ENCODE measurements around the gene CCT6A.
A peak's percentile ranks its signal among the peaks of the same experiment; 100 is the strongest.
"Not testable (repeated sequence)": the region's sequence is repeated elsewhere in the genome, so short reads cannot be mapped to it uniquely, and the experiment has no call there.

CCT6A gene, protein sequence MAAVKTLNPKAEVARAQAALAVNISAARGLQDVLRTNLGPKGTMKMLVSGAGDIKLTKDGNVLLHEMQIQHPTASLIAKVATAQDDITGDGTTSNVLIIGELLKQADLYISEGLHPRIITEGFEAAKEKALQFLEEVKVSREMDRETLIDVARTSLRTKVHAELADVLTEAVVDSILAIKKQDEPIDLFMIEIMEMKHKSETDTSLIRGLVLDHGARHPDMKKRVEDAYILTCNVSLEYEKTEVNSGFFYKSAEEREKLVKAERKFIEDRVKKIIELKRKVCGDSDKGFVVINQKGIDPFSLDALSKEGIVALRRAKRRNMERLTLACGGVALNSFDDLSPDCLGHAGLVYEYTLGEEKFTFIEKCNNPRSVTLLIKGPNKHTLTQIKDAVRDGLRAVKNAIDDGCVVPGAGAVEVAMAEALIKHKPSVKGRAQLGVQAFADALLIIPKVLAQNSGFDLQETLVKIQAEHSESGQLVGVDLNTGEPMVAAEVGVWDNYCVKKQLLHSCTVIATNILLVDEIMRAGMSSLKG

DNA sequence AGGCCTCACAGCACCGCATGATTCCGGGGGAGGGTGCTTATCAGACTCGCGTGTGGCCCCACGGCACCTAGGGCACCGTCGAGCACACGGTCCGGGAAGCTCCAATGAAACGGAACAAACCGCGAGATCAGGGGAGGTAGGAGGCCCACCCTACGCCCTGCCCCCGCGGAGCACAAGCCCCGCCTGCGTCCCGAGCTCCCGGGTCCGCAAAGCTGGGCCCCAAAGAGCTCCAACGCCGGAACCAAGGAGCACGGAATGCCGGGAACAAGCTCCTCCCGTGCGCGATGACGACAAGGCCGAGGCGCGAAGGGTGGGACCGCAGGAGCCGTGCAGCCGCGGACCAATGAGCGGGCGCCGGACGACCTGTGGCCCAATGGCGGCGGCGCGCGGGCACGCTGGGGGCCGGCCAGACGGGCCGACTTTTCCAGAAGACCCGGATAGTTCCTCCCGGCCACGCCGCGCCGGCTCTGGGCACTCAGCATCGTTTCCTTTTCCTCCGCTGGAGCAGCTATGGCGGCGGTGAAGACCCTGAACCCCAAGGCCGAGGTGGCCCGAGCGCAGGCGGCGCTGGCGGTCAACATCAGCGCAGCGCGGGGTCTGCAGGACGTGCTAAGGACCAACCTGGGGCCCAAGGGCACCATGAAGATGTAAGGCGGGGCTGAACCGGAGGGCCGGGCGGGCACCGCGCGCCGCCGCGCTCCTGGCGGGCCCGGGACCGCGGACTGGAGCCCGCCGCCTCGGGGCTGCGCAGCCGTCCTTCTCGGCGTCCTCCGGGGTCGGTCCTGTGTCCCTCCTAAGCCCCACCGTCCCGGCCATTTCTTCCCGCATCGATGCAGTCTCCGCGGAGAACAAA, at the start of gene CCT6A, which contains the start of gene PSPH:
CCT6A (plus strand) TSS at position 427 of the 853 bp plus-strand sequence; CDS start at position 511, 84 bp downstream.
PSPH (minus strand) TSS at position 106 of the 853 bp plus-strand sequence. CDS start 30,232 bp downstream, outside the sequence.
- DNase-seq, result peak; percentile 99

DNA sequence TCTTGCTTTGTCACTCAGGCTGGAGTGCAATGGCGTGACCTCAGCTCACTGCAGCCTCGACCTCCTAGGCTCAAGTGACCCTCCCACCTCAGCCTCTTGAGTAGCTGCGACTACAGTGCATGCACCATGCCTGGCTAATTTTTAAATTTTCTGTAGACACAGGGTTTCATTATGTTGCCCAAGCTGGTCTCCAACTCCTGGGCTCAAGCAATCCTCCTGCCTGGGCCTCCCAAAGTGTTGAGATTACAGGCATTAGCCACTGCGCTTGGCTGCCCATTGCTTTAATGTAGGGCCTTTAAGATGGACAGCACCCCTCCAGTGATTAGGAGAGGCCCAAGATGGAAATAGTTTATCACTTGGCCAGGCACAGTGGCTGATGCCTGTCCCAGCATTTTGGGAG, 47.8 kb upstream of the CCT6A start:
- no peak for DNase-seq

DNA sequence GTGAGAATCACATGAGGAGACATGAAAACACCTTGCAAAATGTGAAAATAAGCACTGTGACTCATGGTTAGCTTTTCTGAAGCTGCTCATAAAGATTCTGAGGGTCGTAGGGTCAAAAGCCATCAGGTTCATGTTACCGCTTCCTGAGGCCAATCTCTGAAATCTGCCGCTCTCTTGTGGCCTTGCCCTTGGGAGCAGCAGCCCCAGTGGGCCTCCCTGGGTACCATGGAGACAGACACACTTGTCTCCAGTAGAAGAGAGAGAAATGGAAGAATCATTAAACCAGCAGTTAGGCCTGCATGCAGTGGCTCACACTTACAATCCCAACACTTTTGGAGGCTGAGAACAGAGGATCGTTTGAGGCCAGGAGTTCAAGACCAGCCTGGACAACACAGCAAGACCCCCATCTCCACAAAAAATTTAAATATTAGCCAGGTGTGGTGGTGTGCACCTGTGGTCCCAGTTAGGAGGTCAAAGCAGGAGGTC, 44.4 kb upstream of the CCT6A start:
- no peak for DNase-seq

DNA sequence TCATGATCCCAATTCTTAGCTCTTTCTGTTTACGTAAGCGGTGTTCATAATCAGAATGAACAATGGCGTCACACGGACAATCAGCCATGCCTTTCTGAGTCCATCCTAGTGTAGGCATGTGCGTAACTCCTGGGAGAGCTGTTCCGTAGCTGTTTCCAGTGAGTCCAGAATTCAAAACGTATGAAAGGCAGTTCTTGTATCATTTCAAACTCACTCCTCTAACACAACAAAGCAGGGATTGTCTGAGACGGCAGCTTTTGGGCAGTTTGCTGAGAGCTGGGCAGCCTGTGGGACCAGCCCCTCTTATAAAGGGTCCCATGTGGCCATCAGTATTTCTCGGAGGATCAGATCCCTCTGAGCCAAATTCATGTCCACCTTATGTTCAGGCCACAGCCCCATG, 43.7 kb upstream of the CCT6A start:
- DNase-seq, result no peak

DNA sequence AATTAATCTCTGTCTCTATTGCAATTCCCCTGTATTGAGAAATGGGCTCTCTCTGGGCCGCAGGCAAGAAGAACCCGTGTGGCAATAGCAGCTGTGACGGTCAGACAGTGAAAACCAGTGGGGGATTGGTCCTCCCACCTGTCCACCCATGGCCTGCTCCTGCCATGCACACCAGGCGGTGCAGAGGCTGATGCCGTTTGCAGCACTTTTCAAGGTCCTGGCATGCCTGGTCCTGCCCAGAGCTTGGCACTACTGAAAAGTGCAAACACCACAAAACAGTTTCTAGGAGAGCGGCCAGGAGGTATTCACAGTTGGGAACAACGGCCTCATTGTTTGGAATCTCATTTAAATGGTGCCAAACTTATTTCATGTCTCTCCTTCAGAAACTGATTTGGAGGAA, 41.9 kb upstream of the CCT6A start:
- DNase-seq, result no peak

DNA sequence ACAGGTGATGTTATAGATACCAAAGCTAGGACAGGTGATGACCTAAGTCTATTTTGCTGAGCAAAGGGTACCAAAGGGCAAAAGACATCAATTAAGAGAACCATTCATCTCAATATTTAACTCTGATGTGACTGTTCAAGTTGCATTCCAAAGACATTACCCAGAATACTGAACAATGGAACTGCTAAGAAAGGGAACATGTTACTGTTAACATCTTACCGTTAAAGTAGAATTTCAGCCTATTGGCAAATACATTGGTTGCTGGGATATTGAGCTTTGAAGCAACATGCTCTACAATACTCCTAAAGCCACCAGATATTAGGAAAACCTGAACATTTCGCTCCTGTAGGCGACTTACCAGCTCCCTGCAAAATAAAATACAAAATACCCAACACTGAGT, 34.5 kb upstream of the CCT6A start:
- DNase-seq, result not testable (repeated sequence)

DNA sequence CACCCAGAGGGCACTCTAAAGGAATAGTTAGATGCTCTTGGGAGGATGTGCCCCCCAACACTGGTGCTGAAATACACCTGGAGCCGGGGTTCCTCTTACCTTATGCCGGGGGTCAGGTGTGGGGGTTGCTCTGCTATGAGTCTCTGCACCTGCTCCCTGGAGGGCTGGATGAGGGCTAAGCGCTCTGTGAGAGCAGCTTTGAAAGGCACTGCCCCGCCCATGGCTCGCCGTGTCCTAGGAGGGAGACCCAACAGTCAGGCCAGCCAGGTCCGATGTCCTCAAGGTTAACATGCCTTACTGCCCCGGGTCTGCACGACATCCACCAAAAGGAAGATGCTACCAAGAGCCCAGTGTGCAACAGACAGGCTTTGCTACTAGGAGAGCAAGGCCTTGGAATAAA, 32.1 kb upstream of the CCT6A start:
- no peak for DNase-seq

DNA sequence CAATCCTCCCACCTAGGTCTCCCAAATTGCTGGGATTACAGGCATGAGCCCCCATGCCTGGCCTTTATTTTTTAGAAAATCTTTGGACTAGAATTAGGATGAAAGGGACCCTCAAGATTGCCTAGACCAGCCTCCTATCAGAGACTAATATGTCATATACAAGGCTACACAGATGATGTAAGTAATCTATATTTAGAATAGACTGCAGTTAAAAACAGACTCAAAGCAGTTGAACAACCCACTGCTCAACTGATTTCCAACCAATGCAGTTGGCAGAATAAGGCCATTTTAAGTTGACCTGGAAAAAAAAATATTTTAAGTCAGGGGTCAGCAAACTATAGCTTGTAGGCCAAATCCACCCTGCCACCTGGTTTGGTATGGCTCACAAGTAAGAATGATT, 28.1 kb upstream of the CCT6A start:
- no peak for DNase-seq

DNA sequence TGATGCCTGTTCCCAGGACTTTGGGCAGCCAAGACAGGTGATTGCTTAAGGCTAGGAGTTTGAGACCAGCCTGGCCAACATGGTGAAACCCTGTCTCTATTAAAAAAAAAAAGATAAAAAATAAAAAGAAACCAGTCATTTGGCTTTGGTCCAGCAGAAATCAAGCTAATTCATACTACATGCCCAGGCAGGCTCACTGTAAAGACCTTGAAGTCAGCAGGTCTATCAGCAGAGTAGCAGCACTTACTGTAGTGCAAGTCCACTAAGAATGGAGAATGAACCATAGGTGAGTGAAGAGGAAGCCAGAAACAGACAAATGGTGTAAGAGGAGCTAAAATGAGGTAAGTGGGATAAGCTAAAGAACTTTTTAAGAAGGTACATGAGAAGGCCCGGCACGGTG, 25.0 kb upstream of the CCT6A start:
- DNase-seq, result no peak

DNA sequence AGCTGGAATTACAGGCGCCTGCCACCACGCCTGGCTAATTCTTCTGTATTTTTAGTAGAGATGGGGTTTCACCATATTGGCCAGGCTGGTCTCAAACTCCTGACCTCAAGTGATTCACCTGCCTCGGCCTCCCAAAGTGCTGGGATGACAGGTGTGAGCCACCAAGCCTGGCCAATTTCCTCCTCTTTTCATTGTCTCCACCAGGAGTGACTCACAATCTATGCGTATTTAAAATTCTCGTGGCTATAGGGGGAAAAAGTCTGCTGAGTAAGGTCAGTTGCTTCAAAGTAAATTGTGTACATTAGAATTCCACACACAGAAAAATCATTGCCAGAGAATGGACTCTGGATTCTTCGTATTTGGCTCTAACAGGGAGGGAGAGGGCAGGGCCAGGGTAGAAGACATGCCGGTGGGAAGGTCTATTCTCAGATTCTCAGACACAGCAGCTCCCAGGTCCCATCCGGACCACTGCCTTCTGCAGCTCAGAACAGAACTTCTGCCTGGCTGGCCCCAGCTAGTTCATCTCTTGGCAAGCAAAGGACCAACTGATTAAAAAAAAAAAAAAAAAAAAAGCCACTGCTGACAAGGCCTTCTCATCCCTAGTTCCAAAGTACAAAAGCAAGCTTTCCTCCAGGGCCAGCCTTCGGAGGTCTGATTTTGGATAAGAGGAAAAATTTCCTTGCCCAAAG, 22.5 kb upstream of the CCT6A start:
- DNase-seq, result peak; percentile 5

DNA sequence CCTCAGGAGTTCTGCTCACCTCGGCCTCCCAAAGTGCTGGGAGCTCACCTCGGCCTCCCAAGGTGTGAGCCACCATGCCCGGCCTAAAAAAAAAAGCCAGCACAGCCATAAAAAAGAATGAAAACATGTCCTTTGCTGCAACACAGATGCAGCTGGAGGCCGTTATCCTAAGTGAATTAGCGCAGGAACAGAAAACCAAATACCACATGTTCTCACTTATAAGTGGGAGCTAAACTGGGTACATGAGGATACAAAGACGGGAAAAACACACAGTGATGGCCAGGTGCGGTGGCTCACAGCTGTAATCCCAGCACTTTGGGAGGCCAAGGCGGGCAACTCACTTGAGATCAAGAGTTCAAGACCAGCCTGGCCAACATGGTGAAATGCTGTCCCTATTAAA, 21.2 kb upstream of the CCT6A start:
- DNase-seq, result no peak

DNA sequence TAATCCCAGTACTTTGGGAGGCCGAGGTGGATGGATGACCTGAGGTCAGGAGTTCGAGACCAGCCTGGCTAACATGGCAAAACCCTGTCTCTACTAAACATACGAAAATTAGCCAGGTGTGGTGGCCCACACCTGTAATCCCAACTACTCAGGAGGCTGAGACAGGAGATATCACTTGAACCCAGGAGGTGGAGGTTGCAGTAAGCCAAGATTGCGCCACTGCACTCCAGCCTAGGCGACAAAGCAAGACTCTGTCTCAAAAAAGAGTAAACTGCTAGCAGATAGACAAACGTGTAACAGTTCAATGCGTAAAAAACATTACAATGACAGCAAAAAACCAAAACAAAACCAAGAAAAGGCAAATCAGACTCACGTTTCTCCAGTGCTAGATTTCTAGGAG, 20.0 kb upstream of the CCT6A start:
- DNase-seq, result not testable (repeated sequence)

DNA sequence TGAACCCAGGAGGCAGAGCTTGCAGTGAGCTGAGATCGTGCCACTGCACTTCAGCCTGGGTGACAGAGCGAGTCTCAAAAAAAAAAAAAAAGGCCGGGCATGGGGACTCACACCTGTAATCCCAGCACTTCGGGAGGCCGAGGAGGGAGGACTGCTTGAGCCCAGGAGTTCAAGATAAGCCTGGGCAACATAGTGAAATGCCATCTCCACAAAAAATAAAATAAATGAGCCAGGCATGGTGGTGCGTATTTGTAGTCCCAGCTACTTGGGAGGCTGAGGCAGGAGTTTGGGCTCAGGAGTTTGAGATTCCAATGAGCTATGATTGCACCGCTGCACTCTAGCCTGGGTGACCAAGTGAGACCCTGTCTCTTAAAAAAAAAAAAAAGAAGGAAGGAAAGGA, 19.0 kb upstream of the CCT6A start:
- not testable (repeated sequence) for DNase-seq

DNA sequence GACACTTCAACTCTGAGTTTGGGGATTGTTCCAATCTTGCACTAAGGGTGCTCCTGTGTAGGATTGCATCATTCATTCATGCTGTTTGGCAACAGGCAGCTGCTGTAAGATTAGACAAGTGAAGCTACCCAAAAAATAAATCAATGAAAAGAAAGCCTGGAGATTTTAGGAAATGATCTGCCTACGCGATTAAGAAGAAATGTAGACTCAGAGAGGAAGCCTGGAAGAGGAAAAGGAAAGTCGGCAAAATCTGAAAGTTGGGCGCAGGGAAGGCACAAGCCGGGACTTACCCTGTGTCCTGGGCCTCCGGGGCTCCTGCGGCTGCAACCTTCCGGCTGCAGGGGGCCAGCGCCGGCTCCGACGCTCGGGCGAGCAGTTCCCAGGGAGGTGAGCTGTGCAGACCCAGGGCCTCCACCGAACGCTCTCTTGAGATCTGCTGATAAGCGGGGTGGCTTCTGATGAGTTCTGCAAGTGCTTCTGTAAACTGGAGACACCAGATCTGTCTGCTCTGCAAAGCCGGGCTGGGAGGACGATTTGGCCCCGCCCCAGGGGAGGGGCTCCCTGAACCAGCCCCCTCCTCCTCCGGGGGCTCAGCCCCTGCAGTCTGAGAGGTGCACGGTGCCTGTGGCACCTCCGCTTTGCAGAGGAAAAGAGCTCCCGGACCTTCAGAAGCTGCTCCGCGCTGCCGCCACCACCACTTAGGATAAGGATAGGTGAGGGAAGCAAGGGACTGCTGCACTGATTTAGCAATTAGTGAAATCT, 17.7 kb upstream of the CCT6A start:
- peak; percentile 83 for DNase-seq

DNA sequence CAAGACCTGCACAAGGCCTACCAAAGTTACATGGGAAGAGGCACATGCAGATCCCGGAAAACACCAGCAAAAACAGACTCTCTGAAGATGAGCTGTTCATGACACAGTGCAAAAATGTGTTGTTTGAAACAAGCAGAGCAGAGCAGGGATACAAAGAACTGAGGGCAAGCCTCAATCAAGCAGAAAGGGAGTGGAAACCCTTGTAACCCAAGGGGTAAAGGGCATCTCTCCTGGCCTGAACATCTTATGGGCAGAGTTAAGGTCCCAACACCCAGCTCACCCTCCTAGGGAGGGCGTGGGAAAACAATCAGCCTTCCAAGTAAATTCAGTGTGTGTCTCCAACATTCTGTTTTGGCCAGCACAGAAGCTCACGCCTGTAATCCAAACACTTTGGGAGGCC, 10.8 kb upstream of the CCT6A start:
- no peak for DNase-seq

DNA sequence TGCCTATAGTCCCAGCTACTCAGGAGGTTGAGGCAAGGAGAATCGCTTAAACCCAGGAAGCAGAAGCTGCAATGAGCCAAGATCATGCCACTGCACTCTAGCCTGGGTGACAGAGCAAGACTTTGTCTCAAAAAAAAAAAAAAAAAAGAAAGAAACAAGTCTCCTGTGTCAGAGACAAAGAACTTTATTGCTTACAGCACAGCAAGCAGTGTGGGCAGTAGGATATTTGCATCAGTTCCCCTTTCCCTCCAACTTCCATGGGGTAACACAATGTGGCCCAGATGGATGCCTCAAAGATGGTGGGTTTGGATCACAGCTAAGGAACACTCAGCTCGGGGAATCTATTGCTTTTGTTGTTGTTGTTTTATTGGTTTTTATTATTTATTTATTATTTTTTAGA, 5.8 kb upstream of the CCT6A start:
- DNase-seq, result not testable (repeated sequence)

DNA sequence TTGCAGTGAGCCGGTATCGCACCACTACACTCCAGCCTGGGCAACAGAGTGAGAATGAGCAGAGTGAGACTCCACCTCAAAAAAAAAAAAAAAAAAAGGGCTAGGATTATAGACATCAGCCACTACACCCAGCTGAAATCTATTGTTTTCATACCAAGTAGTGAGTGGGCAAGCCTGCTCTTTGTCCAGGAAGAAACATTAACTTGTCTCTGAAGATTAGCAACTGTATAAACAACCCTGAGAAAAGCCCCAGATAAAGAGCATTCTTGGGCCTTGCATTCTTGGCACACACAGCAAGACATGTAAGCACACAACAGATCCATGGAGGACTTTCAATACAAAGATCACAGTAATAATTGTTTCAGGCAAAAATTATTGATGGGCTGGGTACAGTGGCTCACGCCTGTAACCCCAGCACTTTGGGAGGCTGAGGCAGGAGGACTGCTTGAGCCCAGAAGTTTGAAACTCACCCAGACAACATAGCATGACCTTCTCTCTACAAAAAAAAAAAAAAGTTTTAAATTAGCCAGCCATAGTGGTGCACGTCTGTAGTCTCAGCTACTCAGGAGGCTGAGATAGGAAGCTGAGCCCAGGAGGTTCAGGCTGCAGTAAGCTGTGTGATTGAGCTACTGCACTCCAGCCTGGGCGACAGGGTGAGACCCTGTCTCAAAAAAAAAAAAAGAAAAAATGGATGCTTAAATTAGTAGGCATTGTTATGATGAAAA, 4.7 kb upstream of the CCT6A start:
- DNase-seq, result peak; percentile 63

DNA sequence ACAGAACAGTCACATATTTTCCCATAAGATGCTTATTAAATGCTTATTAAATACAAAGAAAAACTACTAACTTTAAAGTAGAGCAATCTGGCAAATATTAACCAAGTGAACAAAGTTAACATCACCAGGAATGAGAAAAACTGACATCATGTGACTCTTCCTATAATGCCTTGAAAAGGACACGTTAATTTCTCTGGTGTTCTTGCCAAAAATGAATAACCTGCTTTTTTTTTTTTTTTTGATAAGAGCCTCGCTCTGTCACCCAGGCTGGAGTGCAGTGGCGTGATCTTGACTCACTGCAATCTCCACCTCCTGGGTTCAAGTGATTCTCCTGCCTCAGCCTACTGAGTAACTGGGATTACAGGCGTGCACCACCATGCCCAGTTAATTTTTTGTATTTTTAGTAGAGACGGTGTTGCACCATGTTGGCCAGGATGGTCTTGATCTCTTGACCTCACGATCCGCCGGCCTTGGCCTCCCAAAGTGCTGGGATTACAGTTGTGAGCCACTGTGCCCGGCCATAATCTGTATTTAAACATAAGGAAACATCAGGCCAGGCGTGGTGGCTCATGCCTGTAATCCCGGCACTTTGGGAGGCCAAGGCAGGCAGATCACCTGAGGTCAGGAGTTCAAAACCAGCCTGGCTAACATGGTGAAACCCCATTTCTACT, 4.0 kb upstream of the CCT6A start:
- DNase-seq, result not testable (repeated sequence)

DNA sequence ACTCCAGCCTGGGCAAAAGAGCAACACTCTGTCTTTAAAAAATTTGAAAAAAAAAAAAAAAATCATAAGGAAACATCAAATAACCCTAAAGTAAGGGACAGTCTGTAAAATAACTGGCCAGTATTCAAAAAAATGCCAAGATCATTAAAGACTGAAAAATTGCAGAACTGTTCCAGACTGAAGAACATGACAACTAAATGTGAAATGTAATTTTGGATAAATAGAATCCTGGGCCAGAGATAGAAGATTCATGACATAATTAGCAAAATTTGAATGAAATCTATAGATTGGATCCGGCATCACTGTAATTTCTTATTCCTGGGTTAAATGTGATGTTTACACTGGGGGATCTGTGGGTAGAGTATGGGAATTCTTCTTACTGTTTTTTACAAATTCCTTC, 3.3 kb upstream of the CCT6A start:
- DNase-seq, result no peak

DNA sequence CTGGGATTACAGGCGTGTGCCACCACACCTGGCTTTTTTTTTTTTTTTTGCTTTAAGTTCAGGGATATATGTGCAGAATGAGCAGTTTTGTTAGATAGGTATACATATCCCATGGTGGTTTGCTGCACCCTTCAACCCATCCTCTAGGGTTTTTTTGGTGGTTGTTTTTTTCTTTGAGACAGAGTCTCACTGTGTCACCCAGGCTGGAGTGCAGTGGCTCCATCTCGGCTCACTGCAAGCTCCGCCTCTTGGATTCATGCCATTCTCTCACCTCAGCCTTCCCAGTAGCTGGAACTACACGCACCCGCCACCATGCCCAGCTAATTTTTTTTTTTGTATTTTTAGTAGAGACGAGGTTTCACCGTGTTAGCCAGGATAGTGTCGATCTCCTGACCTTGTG, 2.8 kb upstream of the CCT6A start:
- peak; percentile 7 for DNase-seq

DNA sequence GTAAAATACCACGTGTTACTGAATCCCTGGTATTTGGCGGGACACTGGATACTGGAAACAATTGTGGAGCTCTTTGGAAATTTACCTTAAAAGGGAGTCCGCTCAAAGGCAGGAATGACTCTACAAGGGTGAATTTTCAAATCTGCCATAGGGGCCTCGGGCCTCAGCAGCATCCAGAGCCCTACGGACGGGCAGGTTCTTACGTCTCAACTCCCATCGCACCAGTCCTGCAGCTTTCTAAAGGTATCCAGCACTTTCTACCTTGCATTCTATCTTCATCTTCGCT, 569 bp upstream of the CCT6A start:
- DNase-seq, result no peak

Measured in EL (cell line).